Natural killer cell treated with Interleukin-12 subunit alpha and Interleukin-12 subunit beta and Interleukin-15 and Interleukin-18, amount 100 ng/mL, for 72 hours (primary cell): ENCODE data around the gene SRP9. TPM values are rescaled to one million over a fixed set of nuclear protein-coding genes. Genes with fewer than 3 reads are reported as not detected.

Experiments used
- ATAC-seq, 2 donors: fragments of 150-1000 bp; cut with Tn5 transposase in 1 of 2; sonication (Bioruptor Pico), chemical (Tn5 transposase) in 1 of 2; 2 replicates each; pipeline ENCODE4 v1.10.0; 2021
- DNase-seq: peaks from one replicate; pipeline ENCODE4 v3.0.0; 2022; ENCODE audit warnings: low spot score
- H3K27ac Mint-ChIP-seq, 2 donors: 1 replicate in 1 of 2; 2 replicates in 1 of 2; pipeline ENCODE4 v1.8.0; 2022; ENCODE audit warnings: mixed read lengths in 2 of 2, mild to moderate bottlenecking in 1 of 2, moderate library complexity in 1 of 2
- H3K27me3 Mint-ChIP-seq, 2 donors: 1 replicate in 1 of 2; 2 replicates in 1 of 2; pipeline ENCODE4 v1.8.0; 2022; ENCODE audit warnings: mixed read lengths in 2 of 2
- H3K36me3 Mint-ChIP-seq: one replicate; pipeline ENCODE4 v1.8.0; 2022; ENCODE audit warnings: mixed read lengths
- H3K4me1 Mint-ChIP-seq, 2 donors: 1 replicate in 1 of 2; 2 replicates in 1 of 2; pipeline ENCODE4 v1.8.0; 2022; ENCODE audit warnings: low read depth in 2 of 2, mixed read lengths in 2 of 2, mild to moderate bottlenecking in 1 of 2
- H3K4me3 Mint-ChIP-seq: one replicate; pipeline ENCODE4 v1.8.0; 2022; ENCODE audit warnings: mixed read lengths
- H3K9me3 Mint-ChIP-seq: 2 replicates; pipeline ENCODE4 v1.8.0; 2022; ENCODE audit warnings: mixed read lengths
- total RNA-seq, 2 donors: library from RNA; stranded (reverse); gene quantifications; one replicate each; pipeline ENCODE4 v1.2.3, GENCODE V29; 2022

Gene SRP9
- total RNA-seq, result 100 to 1,000 TPM; 183 to 194 TPM

GRCh38 chr1:225777583-225778336, at the start of gene SRP9:
Gene SRP9, plus strand, starts transcription at chr1:225777826. Its CDS starts 115 bp downstream, at chr1:225777941.
- Mint-ChIP-seq H3K9me3 (no peaks in the 10 kb centered on the region), H3K36me3 (no peaks in the 10 kb centered on the region), H3K4me3 (no peak within 1 kb of the TSS), H3K4me1 (peaks cover 17% of the 10 kb centered on the region in 2 donors), H3K27me3 (no peaks in the 10 kb centered on the region), H3K27ac (no peak within 1 kb of the TSS)
- DNase-seq, result peak; percentile 99
- ATAC-seq, result peak; percentile 100

- H3K9me3 Mint-ChIP-seq, result no peaks in the 10 kb centered on the region
- peaks cover 0 to 2% of the 10 kb centered on the region in 2 donors for H3K27me3 Mint-ChIP-seq
- DNase-seq (no peak), ATAC-seq (no peak)
- H3K4me3 Mint-ChIP-seq, result no peak overlapping the region
- H3K27ac Mint-ChIP-seq, result no peak overlapping the region
- H3K4me1 Mint-ChIP-seq, result no peaks in the 10 kb centered on the region
- H3K36me3 Mint-ChIP-seq, result no peaks in the 10 kb centered on the region
Observed at GRCh38 chr1:225731491-225731890, 46.1 kb upstream of the SRP9 start.

GRCh38 chr1:225733254-225733653, 44.4 kb upstream of the SRP9 start:
- ATAC-seq, result no peak
- no peak for DNase-seq
- Mint-ChIP-seq H3K27me3 (peaks cover 0 to 2% of the 10 kb centered on the region in 2 donors), H3K4me1 (no peaks in the 10 kb centered on the region), H3K4me3 (no peak overlapping the region), H3K36me3 (no peaks in the 10 kb centered on the region), H3K27ac (no peak overlapping the region), H3K9me3 (no peaks in the 10 kb centered on the region)

- no peak overlapping the region for H3K4me3 Mint-ChIP-seq
- ATAC-seq, result no peak
- H3K36me3 Mint-ChIP-seq, result no peaks in the 10 kb centered on the region
- H3K9me3 Mint-ChIP-seq, result no peaks in the 10 kb centered on the region
- no peaks in the 10 kb centered on the region for H3K4me1 Mint-ChIP-seq
- no peak for DNase-seq
- no peak overlapping the region for H3K27ac Mint-ChIP-seq
- H3K27me3 Mint-ChIP-seq, result peaks cover 0 to 2% of the 10 kb centered on the region in 2 donors
Observed at GRCh38 chr1:225735252-225736149, 42.1 kb upstream of the SRP9 start.

GRCh38 chr1:225736437-225737098, 41.1 kb upstream of the SRP9 start:
- Mint-ChIP-seq H3K36me3 (no peaks in the 10 kb centered on the region), H3K4me3 (no peak overlapping the region), H3K27me3 (no peaks in the 10 kb centered on the region), H3K4me1 (no peaks in the 10 kb centered on the region), H3K9me3 (no peaks in the 10 kb centered on the region), H3K27ac (no peak overlapping the region)
- DNase-seq (no peak), ATAC-seq (no peak)

GRCh38 chr1:225737161-225737560, 40.5 kb upstream of the SRP9 start:
- no peaks in the 10 kb centered on the region for H3K36me3 Mint-ChIP-seq
- no peak overlapping the region for H3K27ac Mint-ChIP-seq
- H3K4me1 Mint-ChIP-seq, result no peaks in the 10 kb centered on the region
- no peak overlapping the region for H3K4me3 Mint-ChIP-seq
- ATAC-seq (no peak), DNase-seq (no peak)
- no peaks in the 10 kb centered on the region for H3K9me3 Mint-ChIP-seq
- H3K27me3 Mint-ChIP-seq, result no peaks in the 10 kb centered on the region

GRCh38 chr1:225737866-225738265, 39.8 kb upstream of the SRP9 start:
- DNase-seq, result no peak
- no peak for ATAC-seq
- H3K27ac Mint-ChIP-seq, result no peak overlapping the region
- H3K4me3 Mint-ChIP-seq, result no peak overlapping the region
- H3K27me3 Mint-ChIP-seq, result no peaks in the 10 kb centered on the region
- no peaks in the 10 kb centered on the region for H3K9me3 Mint-ChIP-seq
- no peaks in the 10 kb centered on the region for H3K36me3 Mint-ChIP-seq
- no peaks in the 10 kb centered on the region for H3K4me1 Mint-ChIP-seq

- Mint-ChIP-seq H3K4me1 (no peaks in the 10 kb centered on the region), H3K27me3 (no peaks in the 10 kb centered on the region), H3K27ac (no peak overlapping the region), H3K4me3 (no peak overlapping the region), H3K36me3 (no peaks in the 10 kb centered on the region), H3K9me3 (no peaks in the 10 kb centered on the region)
- DNase-seq, result no peak
- ATAC-seq, result no peak
Observed at GRCh38 chr1:225738763-225739162, 38.9 kb upstream of the SRP9 start.

- ATAC-seq (no peak), DNase-seq (no peak)
- H3K4me1 Mint-ChIP-seq, result peaks cover 0 to under 1% of the 10 kb centered on the region in 2 donors
- H3K4me3 Mint-ChIP-seq, result no peak overlapping the region
- H3K36me3 Mint-ChIP-seq, result no peaks in the 10 kb centered on the region
- H3K27ac Mint-ChIP-seq, result no peak overlapping the region
- no peaks in the 10 kb centered on the region for H3K9me3 Mint-ChIP-seq
- no peaks in the 10 kb centered on the region for H3K27me3 Mint-ChIP-seq
Observed at GRCh38 chr1:225739542-225740107, 38.0 kb upstream of the SRP9 start.

- H3K27ac Mint-ChIP-seq, result no peak overlapping the region
- no peak for ATAC-seq
- H3K4me3 Mint-ChIP-seq, result no peak overlapping the region
- peaks cover 0 to 5% of the 10 kb centered on the region in 2 donors for H3K4me1 Mint-ChIP-seq
- H3K9me3 Mint-ChIP-seq, result no peaks in the 10 kb centered on the region
- H3K27me3 Mint-ChIP-seq, result no peaks in the 10 kb centered on the region
- no peaks in the 10 kb centered on the region for H3K36me3 Mint-ChIP-seq
- DNase-seq, result no peak
Observed at GRCh38 chr1:225744745-225745144, 32.9 kb upstream of the SRP9 start.

- no peak overlapping the region for H3K4me3 Mint-ChIP-seq
- no peaks in the 10 kb centered on the region for H3K36me3 Mint-ChIP-seq
- no peaks in the 10 kb centered on the region for H3K27me3 Mint-ChIP-seq
- no peak overlapping the region for H3K27ac Mint-ChIP-seq
- H3K9me3 Mint-ChIP-seq, result no peaks in the 10 kb centered on the region
- DNase-seq (no peak), ATAC-seq (no peak)
- H3K4me1 Mint-ChIP-seq, result peaks cover 0 to 5% of the 10 kb centered on the region in 2 donors
Observed at GRCh38 chr1:225745273-225745672, 32.4 kb upstream of the SRP9 start.

GRCh38 chr1:225746361-225747179, 31.1 kb upstream of the SRP9 start:
- DNase-seq, result no peak
- no peaks in the 10 kb centered on the region for H3K27me3 Mint-ChIP-seq
- no peak overlapping the region for H3K4me3 Mint-ChIP-seq
- peaks cover 0 to 5% of the 10 kb centered on the region in 2 donors for H3K4me1 Mint-ChIP-seq
- H3K36me3 Mint-ChIP-seq, result no peaks in the 10 kb centered on the region
- ATAC-seq, result no peak
- H3K27ac Mint-ChIP-seq, result no peak overlapping the region
- no peaks in the 10 kb centered on the region for H3K9me3 Mint-ChIP-seq

GRCh38 chr1:225747566-225747965, 30.1 kb upstream of the SRP9 start:
- H3K4me3 Mint-ChIP-seq, result no peak overlapping the region
- peaks cover 0 to 5% of the 10 kb centered on the region in 2 donors for H3K4me1 Mint-ChIP-seq
- DNase-seq, result no peak
- no peak for ATAC-seq
- H3K9me3 Mint-ChIP-seq, result no peaks in the 10 kb centered on the region
- H3K36me3 Mint-ChIP-seq, result no peaks in the 10 kb centered on the region
- no peak overlapping the region for H3K27ac Mint-ChIP-seq
- no peaks in the 10 kb centered on the region for H3K27me3 Mint-ChIP-seq
